ENCODE measurements around the gene TMEM190.
A peak's percentile ranks its signal among the peaks of the same experiment; 100 is the strongest.

The TMEM190 gene

DNA sequence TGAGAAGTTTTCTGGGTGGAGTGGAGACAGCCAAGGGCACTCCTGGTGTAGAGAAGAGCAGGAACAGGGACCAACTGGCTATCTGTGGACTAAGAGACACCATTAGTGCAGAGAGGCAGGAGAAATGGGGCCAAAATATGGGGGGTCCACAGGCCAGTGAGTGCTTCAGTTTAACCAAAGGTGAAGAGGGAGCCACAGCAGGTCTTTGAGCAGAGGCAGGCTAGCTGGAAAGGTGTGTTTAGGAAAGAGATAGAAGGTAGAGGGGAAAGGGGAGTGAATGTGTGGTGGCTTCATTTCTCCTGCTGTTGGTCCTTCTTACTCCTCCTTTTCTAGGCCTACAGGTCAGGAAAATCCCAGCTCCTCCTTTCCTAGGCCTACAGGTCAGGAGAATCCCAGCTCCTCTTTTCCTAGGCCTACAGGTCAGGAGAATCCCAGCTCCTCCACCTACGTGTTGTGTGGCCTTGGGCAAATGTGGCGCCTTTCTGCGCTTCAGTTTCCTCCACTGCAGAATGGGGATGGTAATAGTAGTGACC lies 6.0 kb downstream of the TMEM190 start:
- TF ChIP-seq, protein P1, sequence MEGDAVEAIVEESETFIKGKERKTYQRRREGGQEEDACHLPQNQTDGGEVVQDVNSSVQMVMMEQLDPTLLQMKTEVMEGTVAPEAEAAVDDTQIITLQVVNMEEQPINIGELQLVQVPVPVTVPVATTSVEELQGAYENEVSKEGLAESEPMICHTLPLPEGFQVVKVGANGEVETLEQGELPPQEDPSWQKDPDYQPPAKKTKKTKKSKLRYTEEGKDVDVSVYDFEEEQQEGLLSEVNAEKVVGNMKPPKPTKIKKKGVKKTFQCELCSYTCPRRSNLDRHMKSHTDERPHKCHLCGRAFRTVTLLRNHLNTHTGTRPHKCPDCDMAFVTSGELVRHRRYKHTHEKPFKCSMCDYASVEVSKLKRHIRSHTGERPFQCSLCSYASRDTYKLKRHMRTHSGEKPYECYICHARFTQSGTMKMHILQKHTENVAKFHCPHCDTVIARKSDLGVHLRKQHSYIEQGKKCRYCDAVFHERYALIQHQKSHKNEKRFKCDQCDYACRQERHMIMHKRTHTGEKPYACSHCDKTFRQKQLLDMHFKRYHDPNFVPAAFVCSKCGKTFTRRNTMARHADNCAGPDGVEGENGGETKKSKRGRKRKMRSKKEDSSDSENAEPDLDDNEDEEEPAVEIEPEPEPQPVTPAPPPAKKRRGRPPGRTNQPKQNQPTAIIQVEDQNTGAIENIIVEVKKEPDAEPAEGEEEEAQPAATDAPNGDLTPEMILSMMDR (IDR thresholded peaks at IDR 0.05), result no peak
- Histone ChIP-seq H3K36me3 (peaks cover 5% of the 10 kb centered on the region), H3K4me1 (ENCODE audit: control insufficient read depth in 1 of 2, insufficient read depth in 1 of 2, low read depth in 1 of 2, low read length in 1 of 2) (peaks cover 33 to 35% of the 10 kb centered on the region in 2 experiments), H3K27ac (no peak overlapping the region), H3K27me3 (peaks cover 42% of the 10 kb centered on the region), H3K9me3 (no peaks in the 10 kb centered on the region), H3K4me3 (ENCODE audit: low read depth in 1 of 2, low read length in 1 of 2) (no peak overlapping the region)

- peak overlapping the region; percentile 78 to 100 for H3K4me3 ChIP-seq (ENCODE audit: low read depth in 1 of 2, low read length in 1 of 2)
- H3K27me3 ChIP-seq, result peaks cover 32% of the 10 kb centered on the region
- peaks cover 42 to 44% of the 10 kb centered on the region in 2 experiments for H3K4me1 ChIP-seq (ENCODE audit: control insufficient read depth in 1 of 2, insufficient read depth in 1 of 2, low read depth in 1 of 2, low read length in 1 of 2)
- no peaks in the 10 kb centered on the region for H3K9me3 ChIP-seq
- peak overlapping the region; percentile 88 for H3K27ac ChIP-seq
- TF ChIP-seq, protein P1 (IDR thresholded peaks at IDR 0.05), result no peak
- peaks cover 14% of the 10 kb centered on the region for H3K36me3 ChIP-seq
These were observed 6.9 kb downstream of the TMEM190 start for GRCh38 chr19:55383279-55384130.

DNA sequence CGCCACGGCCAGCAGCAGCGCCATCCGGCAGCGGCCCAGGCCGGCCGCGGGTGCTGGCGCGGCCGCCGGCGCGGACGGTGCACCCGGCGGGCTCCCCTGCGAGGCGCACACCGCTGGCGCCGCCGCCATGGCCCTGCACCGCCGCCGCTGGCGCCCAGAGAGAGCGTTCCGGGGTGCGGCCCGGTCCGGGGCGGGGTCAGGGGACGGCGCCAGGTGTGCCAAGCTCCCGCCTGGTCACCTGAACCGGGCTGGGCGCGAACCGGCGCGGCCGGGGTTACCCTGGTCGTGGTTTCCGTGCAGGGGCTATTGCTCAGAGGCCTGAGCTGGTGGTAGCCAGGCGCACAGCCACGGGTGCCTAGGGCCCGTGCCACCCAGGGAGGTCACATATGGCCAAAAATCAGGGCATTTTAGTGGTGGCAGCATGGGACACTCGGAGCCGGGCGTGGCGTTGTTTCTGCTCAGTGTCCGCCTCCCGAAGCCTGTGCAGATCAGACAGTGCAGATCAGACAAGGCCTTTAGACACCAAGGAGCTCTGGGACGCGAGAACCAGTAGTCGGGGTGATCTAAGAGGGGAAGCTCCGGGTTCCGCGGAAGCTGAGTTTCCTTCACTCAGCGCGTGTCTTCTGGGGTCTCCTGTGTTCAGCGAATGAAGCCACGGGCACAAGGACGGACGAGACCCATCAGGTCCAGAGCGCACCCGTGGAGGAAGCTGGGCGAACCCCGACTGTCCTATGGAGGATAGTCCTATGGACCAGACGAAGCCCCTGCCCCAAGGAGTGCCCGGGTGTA lies 7.7 kb downstream of the TMEM190 start, which contains the start of gene TMEM238:
Gene TMEM238 (minus strand): TSS at position 162 of the 789 bp plus-strand sequence. CDS start 33 bp downstream, at position 129.
- Histone ChIP-seq H3K27me3 (peaks cover 24% of the 10 kb centered on the region), H3K27ac (peak within 1 kb of the TSS; percentile 88), H3K4me3 (ENCODE audit: low read depth in 1 of 2, low read length in 1 of 2) (peak within 1 kb of the TSS; percentile 78 to 100), H3K36me3 (peaks cover 22% of the 10 kb centered on the region), H3K9me3 (no peaks in the 10 kb centered on the region), H3K4me1 (ENCODE audit: control insufficient read depth in 1 of 2, insufficient read depth in 1 of 2, low read depth in 1 of 2, low read length in 1 of 2) (peaks cover 43 to 47% of the 10 kb centered on the region in 2 experiments)
- TF ChIP-seq, protein P1 (IDR thresholded peaks at IDR 0.05), result no peak

GRCh38 chr19:55384920-55385723 lies 8.5 kb downstream of the TMEM190 start:
- H3K4me1 ChIP-seq (ENCODE audit: control insufficient read depth in 1 of 2, insufficient read depth in 1 of 2, low read depth in 1 of 2, low read length in 1 of 2), result peaks cover 43 to 47% of the 10 kb centered on the region in 2 experiments
- TF ChIP-seq, protein P1 (IDR thresholded peaks at IDR 0.05), result no peak
- no peaks in the 10 kb centered on the region for H3K9me3 ChIP-seq
- peaks cover 21% of the 10 kb centered on the region for H3K27me3 ChIP-seq
- H3K36me3 ChIP-seq, result peaks cover 30% of the 10 kb centered on the region
- H3K27ac ChIP-seq, result peak overlapping the region; percentile 88
- H3K4me3 ChIP-seq (ENCODE audit: low read depth in 1 of 2, low read length in 1 of 2), result peak overlapping the region; percentile 78 to 100
